ENCODE data around the gene DNASE2B.

- TF ChIP-seq RAD21 (conservative IDR thresholded peaks at IDR 0.05) = no peak
- TF ChIP-seq, protein P1, sequence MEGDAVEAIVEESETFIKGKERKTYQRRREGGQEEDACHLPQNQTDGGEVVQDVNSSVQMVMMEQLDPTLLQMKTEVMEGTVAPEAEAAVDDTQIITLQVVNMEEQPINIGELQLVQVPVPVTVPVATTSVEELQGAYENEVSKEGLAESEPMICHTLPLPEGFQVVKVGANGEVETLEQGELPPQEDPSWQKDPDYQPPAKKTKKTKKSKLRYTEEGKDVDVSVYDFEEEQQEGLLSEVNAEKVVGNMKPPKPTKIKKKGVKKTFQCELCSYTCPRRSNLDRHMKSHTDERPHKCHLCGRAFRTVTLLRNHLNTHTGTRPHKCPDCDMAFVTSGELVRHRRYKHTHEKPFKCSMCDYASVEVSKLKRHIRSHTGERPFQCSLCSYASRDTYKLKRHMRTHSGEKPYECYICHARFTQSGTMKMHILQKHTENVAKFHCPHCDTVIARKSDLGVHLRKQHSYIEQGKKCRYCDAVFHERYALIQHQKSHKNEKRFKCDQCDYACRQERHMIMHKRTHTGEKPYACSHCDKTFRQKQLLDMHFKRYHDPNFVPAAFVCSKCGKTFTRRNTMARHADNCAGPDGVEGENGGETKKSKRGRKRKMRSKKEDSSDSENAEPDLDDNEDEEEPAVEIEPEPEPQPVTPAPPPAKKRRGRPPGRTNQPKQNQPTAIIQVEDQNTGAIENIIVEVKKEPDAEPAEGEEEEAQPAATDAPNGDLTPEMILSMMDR (IDR thresholded peaks at IDR 0.05; ENCODE audit: poor library complexity, severe bottlenecking) = no peak
- TF ChIP-seq EZH2 (IDR thresholded peaks at IDR 0.05; ENCODE audit: borderline replicate concordance, insufficient read depth, low read length, poor library complexity, severe bottlenecking) = no peak
- no peak for TF ChIP-seq MXI1 (conservative IDR thresholded peaks at IDR 0.05; ENCODE audit: poor library complexity, severe bottlenecking)
These were observed 19.0 kb upstream of the DNASE2B start for GRCh38 chr1:84379138-84379916.
